ENCODE measurements around the gene NFIX. TPM values are rescaled to one million over a fixed set of nuclear protein-coding genes. Genes with fewer than 3 reads are reported as not detected.

The NFIX gene
- total and polyA plus RNA-seq, 2 of the 13 experiments (the other 11 are each of a cell fraction or from before 2014, with no cell fraction given): 3.4 to 5.4 TPM

DNA sequence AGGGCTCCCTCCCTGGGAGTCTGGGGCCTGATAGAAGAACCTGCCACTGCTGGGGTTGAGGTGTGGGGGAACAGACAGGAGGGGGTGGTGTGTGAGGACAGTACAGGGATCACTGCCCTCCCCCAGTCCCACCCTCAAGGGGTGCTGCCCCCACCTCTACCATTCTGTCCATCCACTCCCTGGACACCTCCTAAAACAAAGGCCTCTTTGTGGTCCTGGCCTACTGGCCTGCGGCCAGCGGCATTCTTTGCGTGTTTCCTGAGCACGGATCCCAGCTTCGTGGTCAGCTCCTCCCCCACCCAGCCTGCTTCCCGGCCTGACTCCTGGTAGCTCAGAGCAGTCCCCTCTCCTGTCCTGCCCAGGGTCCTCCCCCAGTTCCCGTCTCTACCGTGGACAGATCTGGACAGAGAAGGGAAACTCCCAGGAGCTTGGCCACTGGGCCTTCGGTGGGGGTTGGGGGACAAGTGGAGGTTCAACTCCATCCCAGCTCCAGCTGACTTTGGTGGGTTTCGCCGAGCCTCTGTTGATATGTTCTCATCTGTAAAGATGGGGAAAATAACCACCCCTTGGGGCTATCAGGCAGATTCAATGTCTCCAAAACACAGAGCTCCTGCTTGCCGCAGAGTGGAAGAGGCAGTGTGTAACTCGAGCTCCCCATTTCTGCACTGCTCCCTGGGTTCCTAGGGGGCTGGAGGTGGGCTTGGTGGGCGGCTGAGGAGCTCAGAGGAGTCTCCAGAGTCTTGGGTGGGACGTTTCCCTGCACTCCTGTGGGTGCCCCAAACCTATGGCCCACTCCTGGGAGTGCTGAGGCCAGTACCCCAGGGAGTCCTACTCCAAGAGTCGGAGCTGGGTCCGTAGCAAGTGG, 58.7 kb downstream of the NFIX start (continued):
- TF ChIP-seq ZFP91 (CRISPR knock-in tag; IDR thresholded peaks at IDR 0.05; ENCODE audit: borderline replicate concordance) (peak; percentile 84; the same call in 1 of the 2 replicates), EZH2 (conservative IDR thresholded peaks at IDR 0.05; ENCODE audit: low read depth, low read length) (no peak), ZNF251 (CRISPR knock-in tag; IDR thresholded peaks at IDR 0.05) (no peak), YEATS4 (CRISPR knock-in tag; IDR thresholded peaks at IDR 0.05; ENCODE audit: borderline replicate concordance) (0 out of 2 replicates have a peak, but pooled peaks have one; percentile 56), KLF6 (CRISPR knock-in tag; IDR thresholded peaks at IDR 0.05) (0 out of 2 replicates have a peak, but pooled peaks have one; percentile 64), NCOR1 (IDR thresholded peaks at IDR 0.05; ENCODE audit: borderline replicate concordance, low read length) (peak; percentile 81; the same call in 1 of the 2 replicates), SOX5 (CRISPR knock-in tag; IDR thresholded peaks at IDR 0.05; ENCODE audit: borderline replicate concordance) (peak; percentile 88; the same call in 1 of the 2 replicates), ZBTB38 (CRISPR knock-in tag; IDR thresholded peaks at IDR 0.05) (peak; percentile 78), ZNF572 (CRISPR knock-in tag; IDR thresholded peaks at IDR 0.05) (no peak), NR3C1 (CRISPR knock-in tag; IDR thresholded peaks at IDR 0.05) (no peak), REPIN1 (CRISPR knock-in tag; IDR thresholded peaks at IDR 0.05; ENCODE audit: borderline replicate concordance, low read depth) (no peak; the same call in 1 of the 2 replicates), ZFP82 (CRISPR knock-in tag; IDR thresholded peaks at IDR 0.05; ENCODE audit: borderline replicate concordance) (no peak), WIZ (CRISPR knock-in tag; IDR thresholded peaks at IDR 0.05) (peak; percentile 68; the same call in 1 of the 2 replicates), ZBTB44 (CRISPR knock-in tag; IDR thresholded peaks at IDR 0.05) (no peak), CHCHD3 (CRISPR knock-in tag; IDR thresholded peaks at IDR 0.05) (no peak), ZNF605 (CRISPR knock-in tag; IDR thresholded peaks at IDR 0.05) (peak; percentile 83; the same call in 1 of the 2 replicates), THYN1 (CRISPR knock-in tag; IDR thresholded peaks at IDR 0.05; ENCODE audit: borderline replicate concordance, low read depth) (no peak), CERS6 (CRISPR knock-in tag; IDR thresholded peaks at IDR 0.05) (no peak), ZNF547 (CRISPR knock-in tag; IDR thresholded peaks at IDR 0.05) (peak; percentile 30; the same call in 1 of the 2 replicates), CREM (IDR thresholded peaks at IDR 0.05) (peak; percentile 65; the same call in 1 of the 2 replicates), CREM (CRISPR knock-in tag; IDR thresholded peaks at IDR 0.05) (no peak), ZSCAN12 (CRISPR knock-in tag; IDR thresholded peaks at IDR 0.05) (no peak)
- TF ChIP-seq, protein P1, sequence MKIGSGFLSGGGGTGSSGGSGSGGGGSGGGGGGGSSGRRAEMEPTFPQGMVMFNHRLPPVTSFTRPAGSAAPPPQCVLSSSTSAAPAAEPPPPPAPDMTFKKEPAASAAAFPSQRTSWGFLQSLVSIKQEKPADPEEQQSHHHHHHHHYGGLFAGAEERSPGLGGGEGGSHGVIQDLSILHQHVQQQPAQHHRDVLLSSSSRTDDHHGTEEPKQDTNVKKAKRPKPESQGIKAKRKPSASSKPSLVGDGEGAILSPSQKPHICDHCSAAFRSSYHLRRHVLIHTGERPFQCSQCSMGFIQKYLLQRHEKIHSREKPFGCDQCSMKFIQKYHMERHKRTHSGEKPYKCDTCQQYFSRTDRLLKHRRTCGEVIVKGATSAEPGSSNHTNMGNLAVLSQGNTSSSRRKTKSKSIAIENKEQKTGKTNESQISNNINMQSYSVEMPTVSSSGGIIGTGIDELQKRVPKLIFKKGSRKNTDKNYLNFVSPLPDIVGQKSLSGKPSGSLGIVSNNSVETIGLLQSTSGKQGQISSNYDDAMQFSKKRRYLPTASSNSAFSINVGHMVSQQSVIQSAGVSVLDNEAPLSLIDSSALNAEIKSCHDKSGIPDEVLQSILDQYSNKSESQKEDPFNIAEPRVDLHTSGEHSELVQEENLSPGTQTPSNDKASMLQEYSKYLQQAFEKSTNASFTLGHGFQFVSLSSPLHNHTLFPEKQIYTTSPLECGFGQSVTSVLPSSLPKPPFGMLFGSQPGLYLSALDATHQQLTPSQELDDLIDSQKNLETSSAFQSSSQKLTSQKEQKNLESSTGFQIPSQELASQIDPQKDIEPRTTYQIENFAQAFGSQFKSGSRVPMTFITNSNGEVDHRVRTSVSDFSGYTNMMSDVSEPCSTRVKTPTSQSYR (CRISPR knock-in tag; IDR thresholded peaks at IDR 0.05; ENCODE audit: borderline replicate concordance): peak; percentile 99
